ENCODE measurements around the gene LRTM1. TPM values are rescaled to one million over a fixed set of nuclear protein-coding genes. Genes with fewer than 3 reads are reported as not detected.

Gene LRTM1
- total and polyA plus RNA-seq, 3 donors from 2014 or later, result 0.22 TPM; not detected in 2

DNA sequence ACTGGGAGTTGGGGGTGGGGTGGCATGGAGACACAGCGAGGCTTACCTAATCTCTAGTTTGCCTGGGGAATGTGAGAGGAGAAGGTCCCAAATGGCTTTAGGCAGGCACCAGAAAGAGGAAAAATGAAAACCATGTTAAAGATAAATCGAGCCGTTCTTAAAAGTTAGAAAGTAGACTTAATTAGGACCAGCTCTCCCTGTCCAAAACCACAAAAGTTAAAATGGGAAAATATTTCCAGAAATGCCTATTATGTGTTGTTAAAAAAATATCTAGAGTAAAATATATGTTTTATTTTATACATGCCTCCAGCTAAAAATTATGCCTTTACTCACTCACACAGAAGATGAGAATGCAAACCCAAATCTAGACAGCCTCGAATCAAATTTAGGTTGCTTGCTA, 50.1 kb downstream of the LRTM1 start:
- no peaks in the 10 kb centered on the region for H3K4me1 ChIP-seq
- H3K4me3 ChIP-seq, result no peak overlapping the region
- 71 to 83% methylated on average over 4 of the region's 4 CpGs for WGBS, 2 donors
- no peaks in the 10 kb centered on the region for H3K27me3 ChIP-seq
- H3K27ac ChIP-seq, result no peak overlapping the region
- no peaks in the 10 kb centered on the region for H3K9me3 ChIP-seq
- no peak for DNase-seq
- TF ChIP-seq, protein P1, sequence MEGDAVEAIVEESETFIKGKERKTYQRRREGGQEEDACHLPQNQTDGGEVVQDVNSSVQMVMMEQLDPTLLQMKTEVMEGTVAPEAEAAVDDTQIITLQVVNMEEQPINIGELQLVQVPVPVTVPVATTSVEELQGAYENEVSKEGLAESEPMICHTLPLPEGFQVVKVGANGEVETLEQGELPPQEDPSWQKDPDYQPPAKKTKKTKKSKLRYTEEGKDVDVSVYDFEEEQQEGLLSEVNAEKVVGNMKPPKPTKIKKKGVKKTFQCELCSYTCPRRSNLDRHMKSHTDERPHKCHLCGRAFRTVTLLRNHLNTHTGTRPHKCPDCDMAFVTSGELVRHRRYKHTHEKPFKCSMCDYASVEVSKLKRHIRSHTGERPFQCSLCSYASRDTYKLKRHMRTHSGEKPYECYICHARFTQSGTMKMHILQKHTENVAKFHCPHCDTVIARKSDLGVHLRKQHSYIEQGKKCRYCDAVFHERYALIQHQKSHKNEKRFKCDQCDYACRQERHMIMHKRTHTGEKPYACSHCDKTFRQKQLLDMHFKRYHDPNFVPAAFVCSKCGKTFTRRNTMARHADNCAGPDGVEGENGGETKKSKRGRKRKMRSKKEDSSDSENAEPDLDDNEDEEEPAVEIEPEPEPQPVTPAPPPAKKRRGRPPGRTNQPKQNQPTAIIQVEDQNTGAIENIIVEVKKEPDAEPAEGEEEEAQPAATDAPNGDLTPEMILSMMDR (IDR thresholded peaks at IDR 0.05), result no peak
- no peak for TF ChIP-seq POLR2A (IDR thresholded peaks at IDR 0.05)
- intact Hi-C loops (cut with DNase I; ENCODE audit: low total_unique reads), result no loop called here
- no peaks in the 10 kb centered on the region for H3K36me3 ChIP-seq (ENCODE audit: low read depth, missing control alignments)

DNA sequence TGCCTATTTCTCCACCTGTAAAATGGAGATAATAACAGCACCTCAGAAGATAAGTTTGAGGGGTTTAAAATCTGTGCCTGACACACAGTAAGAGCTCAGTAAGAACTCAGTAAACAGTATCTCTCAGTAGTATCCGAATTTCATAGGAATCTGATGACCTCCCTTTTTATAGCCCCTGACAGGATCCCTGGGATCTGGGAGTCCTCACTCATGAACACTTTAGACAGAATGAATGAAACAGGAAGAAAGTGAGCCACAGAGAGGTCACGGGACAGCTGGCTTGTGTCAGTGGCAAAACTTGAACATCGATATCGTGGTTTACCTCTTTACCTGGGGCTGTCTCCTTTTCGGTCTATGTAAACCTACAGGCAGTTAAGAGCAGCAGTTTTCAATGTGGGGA, 51.2 kb downstream of the LRTM1 start:
- no peaks in the 10 kb centered on the region for H3K36me3 ChIP-seq (ENCODE audit: low read depth, missing control alignments)
- intact Hi-C loops (cut with DNase I; ENCODE audit: low total_unique reads), result no loop called here
- 93 to 94% methylated on average over 5 of the region's 5 CpGs for WGBS, 2 donors

DNA sequence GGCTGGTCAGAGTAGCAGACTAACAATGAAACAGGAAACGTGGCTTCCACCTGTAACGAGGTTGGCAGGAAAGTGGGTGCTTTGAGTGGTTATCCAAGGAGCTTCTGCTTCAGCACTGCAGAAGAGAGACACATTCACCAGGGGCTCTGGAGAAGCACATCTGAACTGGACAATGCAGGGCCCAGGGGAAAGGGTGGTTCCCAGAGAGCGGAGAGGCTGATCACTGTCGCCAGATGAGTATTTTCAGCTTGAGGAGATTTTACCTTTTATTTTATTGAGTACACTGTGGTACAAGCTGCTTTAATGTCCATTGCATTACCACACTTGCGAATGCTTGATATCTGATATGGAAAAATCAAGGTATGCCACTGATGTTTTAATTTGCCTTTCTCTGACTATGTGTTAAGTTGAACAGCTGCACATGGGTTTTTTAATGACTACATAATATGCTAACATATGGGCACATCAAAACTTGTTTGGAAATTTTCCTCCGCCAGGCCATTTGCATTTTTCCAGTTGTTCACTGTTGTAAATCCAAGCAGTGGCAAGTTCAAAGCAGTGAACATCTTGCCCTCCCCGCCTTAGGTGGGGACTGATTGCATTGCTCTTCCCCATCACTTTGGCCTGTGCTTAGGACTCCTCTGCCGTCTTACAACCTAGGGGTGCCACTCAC, 52.1 kb downstream of the LRTM1 start:
- H3K4me1 ChIP-seq, result no peaks in the 10 kb centered on the region
- DNase-seq, result no peak
- H3K9me3 ChIP-seq, result no peaks in the 10 kb centered on the region
- no peak overlapping the region for H3K27ac ChIP-seq
- no peaks in the 10 kb centered on the region for H3K36me3 ChIP-seq (ENCODE audit: low read depth, missing control alignments)
- H3K27me3 ChIP-seq, result no peaks in the 10 kb centered on the region
- no peak overlapping the region for H3K4me3 ChIP-seq
- WGBS, 2 donors, result 88 to 90% methylated on average over 8 of the region's 8 CpGs
- TF ChIP-seq, protein P1 (IDR thresholded peaks at IDR 0.05), result no peak
- TF ChIP-seq POLR2A (IDR thresholded peaks at IDR 0.05), result no peak
- intact Hi-C loops (cut with DNase I; ENCODE audit: low total_unique reads), result no loop called here

More for the DNA sequence above, 51.2 kb downstream of the LRTM1 start:
- H3K4me1 ChIP-seq, result no peaks in the 10 kb centered on the region
- no peaks in the 10 kb centered on the region for H3K27me3 ChIP-seq
- H3K4me3 ChIP-seq, result no peak overlapping the region
- DNase-seq, result no peak
- no peaks in the 10 kb centered on the region for H3K9me3 ChIP-seq
- no peak overlapping the region for H3K27ac ChIP-seq
- TF ChIP-seq, protein P1 (IDR thresholded peaks at IDR 0.05), result no peak
- no peak for TF ChIP-seq POLR2A (IDR thresholded peaks at IDR 0.05)

DNA sequence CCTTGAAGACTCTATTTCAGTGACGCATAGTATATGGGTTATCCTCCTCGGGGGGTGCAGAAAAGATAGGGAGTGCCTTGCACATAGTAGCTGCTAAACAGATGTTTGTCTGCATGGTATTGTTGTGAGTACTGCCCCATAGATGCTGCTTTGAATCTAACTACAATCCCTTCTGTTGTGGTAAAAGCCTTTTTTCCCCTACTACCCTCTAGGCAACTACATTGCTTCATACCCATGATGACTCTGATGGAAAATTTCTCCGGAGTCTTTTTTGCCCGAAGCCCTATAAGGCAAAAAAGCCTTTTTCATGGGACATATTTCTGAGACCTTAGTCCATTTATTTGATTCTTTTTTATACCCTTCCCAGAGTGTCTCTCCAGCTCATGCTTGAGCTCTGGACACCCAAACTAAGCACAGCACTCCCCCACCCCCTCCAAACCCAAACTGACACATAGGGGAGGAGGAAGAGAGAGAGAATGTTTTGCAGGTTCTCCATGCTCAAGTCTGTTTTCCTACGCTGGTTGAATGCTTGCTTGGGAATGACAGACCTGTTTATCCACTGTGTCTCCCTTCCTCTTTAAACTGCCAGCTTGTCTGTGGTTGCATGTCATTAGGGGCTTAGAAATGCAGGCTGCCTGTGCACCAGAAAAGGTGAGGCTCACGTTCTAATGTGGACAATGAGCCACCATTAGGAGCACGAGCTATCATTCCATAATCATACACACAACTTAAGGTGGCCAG, 52.9 kb downstream of the LRTM1 start:
- Histone ChIP-seq H3K27ac (no peak overlapping the region), H3K36me3 (ENCODE audit: low read depth, missing control alignments) (no peaks in the 10 kb centered on the region), H3K27me3 (no peaks in the 10 kb centered on the region), H3K4me1 (no peaks in the 10 kb centered on the region), H3K9me3 (no peaks in the 10 kb centered on the region), H3K4me3 (no peak overlapping the region)
- WGBS, 2 donors, result 78 to 93% methylated on average over 6 to 7 of the region's 7 CpGs
- DNase-seq, result no peak
- TF ChIP-seq POLR2A (IDR thresholded peaks at IDR 0.05), result no peak
- TF ChIP-seq, protein P1 (IDR thresholded peaks at IDR 0.05), result no peak
- intact Hi-C loops (cut with DNase I; ENCODE audit: low total_unique reads), result no loop called here

All from testis (tissue), 3 donors.